Measurements from ENCODE around the gene ADGRD1.
"Not testable (repeated sequence)": the region's sequence is repeated elsewhere in the genome, so short reads cannot be mapped to it uniquely, and the experiment has no call there.

The ADGRD1 gene

DNA sequence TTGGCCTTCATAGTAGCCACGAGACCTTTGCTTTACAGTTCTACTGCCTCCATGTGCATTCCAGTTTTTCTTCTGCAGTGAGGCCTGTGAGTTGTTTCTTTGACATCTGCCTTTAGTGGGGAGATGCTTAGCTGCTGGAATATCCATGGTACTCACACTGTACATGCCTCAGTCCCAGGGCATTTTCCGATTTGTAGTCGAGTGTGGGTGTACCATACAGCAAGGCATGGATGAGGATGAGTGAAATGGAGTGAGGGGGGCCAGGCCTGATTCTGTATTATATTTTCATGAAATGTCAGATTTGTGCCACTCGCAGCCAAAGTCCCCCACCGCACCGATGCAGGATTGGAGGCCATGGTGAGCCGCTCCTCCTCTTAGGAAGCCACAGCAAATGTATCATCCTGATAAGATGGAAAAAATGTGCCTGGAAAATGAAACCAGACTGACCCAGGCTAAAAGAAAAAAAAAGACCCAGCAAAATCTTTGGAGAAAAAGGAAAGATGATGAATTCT lies 173.0 kb downstream of the ADGRD1 start:
- DNase-seq = no peak

DNA sequence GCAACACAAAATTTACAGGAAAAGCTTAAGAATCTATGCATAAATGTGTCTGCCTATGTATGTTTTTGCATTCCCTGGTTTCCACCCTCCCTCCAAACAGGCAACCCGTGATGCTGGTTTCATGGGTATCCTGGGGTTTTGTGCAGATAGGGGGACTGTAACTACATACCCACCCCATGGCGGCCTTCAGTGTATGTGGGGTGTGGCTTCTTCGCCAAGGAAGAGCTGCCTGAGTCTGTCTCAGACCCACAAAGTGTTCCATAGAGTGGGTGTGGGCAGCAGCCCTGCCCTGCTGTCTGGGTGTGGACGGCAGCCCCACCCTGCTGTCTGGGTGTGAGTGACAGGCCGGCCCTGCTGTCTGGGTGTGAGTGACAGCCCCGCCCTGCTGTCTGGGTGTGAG lies 174.8 kb downstream of the ADGRD1 start:
- DNase-seq = no peak

DNA sequence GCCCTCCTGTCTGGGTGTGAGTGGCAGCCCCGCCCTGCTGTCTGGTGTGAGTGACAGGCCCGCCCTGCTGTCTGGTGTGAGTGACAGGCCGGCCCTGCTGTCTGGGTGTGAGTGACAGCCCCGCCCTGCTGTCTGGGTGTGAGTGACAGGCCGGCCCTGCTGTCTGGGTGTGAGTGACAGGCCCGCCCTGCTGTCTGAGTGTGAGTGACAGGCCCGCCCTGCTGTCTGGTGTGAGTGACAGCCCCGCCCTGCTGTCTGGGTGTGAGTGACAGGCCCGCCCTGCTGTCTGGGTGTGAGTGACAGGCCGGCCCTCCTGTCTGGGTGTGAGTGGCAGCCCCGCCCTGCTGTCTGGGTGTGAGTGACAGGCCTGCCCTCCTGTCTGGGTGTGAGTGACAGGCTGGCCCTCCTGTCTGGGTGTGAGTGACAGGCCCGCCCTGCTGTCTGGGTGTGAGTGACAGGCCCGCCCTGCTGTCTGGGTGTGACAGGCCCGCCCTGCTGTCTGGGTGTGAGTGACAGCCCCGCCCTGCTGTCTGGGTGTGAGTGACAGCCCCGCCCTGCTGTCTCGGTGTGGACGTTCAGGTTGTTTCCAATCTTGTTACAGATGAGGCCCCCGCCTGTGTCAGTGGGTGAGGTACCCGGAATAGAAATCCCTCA lies 175.4 kb downstream of the ADGRD1 start:
- not testable (repeated sequence) for DNase-seq

DNA sequence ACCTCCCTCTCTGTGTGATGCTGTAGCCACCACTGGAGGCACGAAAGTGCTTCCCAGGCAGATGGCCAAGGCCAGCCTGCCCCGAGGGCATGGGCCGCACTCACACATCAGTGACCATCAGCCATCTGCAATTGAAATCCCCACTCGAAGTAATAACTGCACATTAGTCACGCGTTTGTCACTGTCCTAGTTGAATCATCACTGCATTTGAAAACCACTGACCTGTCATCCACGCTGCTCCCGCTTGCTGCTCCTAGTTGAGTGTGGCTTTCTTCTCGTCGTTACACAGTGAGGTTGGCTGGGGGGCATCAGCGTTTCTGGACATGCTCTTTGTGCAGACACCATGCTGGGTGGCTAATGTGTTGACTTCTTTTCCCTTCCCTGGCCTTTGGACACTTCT lies 176.1 kb downstream of the ADGRD1 start:
- no peak for DNase-seq

DNA sequence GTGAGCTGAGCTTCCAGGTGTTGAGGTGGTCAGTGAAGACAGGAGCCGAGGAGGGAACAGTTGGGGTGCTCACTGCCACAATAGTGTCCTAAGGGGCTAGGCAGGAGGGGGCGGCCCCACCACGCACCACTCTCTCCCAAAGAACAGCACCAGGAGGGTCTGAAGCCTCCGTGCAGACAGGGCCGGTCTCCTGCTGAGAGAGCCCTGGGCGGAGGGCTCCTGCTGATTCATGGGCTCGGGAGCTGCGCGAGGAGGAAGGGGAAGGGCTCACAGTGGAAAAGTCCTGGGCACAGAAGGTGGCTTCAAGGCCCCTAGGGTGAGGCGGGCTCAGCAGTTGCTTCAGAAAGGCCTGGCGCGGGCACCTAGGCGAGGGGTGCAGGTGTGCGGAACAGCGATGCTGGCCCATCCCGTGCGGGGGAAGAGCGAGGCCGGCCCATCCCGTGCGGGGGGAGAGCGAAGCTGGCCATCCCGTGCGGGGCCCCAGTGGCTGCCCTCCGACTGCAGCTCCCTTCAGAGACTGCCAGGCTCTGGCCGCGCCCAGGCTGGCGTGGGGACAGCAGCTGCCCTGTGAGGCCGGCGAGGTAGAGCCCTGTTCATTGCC lies 176.7 kb downstream of the ADGRD1 start:
- no peak for DNase-seq

DNA sequence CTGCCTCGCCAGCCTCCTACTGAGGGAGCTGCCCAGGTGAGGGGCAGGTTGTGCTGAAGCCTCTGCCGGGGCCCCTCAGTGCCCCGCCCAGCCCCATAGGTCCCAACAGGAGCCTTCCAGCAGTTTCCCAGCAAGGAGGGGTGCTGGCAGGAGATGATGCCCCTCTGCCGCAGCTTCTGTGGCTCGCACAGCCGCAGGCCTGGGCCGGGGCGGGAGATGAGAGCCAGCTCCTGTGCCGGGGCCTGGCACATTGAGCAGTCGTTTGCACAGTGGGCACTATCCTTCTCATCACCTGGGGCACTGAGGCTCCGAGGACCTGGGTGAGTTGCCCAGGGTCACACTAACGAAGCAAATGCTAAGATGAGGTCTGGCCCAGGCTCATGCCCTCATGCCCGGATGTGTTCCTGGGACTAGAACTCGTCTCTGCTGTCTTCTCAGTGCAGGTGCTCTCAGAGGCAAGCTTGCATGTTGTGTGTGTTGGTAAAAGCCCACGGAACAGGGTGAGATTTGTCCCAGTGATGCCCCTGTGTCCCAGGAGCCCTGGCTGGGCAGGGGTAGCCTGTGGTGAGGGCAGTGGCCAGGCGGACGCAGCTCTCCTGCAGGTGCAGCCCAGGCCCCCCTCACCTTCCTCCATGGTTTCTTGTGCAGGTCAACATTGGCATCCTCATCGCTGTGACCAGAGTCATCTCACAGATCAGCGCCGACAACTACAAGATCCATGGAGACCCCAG lies 177.5 kb downstream of the ADGRD1 start:
- DNase-seq = no peak

DNA sequence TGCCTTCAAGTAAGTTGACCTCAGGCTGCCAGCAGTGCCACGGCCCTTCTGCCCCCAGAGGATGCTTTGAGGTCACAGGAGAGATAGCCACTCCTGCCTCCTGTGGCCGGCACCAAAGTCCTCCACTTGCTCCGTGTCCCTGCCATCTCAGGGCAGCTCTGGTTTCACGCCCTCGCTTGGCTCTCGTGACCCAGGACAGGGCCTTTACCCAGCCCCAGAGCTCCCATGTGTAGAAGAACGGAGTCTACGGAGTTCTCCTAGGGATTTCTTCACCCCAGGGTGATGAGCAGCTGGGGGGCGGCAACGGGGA lies 178.1 kb downstream of the ADGRD1 start:
- no peak for DNase-seq

DNA sequence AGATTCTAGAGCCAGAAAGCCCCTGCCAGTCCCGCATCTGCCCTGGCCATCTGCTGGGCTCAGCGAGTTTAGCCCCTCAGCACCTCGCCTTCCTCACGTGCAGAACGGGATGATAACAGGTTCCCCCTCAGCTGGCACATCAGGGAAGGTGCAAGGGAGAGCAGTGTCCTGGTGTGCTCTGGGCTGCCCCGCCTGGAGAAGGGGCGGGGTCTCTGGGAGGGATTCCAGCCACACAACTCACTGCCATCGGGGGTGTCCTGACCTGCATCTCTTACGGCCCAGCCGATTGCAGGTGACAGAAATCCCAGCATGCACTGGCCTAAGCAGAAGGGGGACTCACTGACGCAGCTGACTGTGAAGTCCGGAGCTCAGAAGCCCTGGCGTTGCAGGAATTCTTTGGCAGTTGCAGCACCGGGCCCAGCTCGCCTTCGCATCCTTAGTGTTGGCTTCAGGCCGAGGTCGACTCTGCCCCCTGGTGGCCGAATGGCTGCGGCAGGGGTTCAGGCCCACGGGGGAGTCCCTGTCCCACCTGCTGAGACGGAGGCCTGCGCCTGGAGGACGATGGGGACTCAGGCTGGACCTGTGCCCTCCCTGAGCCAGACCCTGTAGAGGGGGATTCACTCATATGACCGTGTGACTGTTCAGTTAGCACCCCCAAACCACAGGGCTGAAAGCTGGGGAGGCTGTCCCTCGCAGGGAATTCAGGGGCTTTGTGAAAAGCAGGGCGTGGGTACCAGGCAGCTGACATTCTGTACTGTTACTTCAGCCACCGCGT lies 178.6 kb downstream of the ADGRD1 start:
- DNase-seq = peak; percentile 48 to 88

DNA sequence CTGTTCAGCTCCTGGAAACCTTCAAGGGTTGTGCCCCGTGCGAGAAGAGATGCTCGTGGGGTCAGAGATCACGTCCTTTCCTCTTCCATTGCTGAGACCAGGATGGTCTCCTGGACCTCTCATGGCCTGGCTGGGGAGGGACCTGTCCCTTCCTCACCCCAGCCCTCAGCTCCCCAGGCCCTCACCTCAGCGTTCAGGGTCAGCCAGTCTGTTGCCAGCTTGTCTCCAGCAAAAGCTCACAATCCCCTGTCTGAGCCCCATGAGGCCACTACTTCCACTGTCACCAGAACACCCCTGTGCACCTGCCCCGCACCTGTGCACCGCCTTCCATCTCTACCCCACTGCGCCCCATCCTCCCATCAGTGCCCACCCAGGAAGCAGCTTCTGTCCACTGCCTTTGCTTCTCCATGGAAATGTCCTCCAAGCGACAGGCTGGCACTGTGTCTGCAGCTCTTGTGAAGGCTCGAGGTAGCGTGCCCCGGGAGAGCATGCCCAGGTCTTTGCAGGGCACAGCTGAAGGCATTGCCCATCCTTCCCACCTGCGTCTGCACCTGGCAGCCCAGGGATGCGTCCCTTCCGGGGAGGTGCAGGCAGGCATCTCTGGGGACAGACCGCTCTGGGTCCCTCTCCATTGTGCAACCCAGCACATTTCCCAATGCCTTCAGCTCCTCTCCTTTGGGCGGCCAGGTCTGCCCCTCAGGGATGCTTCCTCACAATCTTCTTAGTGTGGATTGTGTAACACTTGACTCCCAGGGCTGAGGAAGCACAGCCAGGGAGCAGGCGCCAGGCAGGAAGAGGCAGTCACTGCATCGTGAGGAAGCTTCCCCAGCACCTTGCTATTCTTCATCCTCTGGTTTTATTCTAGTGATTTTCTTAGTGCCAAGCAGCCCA lies 179.6 kb downstream of the ADGRD1 start:
- DNase-seq = no peak

DNA sequence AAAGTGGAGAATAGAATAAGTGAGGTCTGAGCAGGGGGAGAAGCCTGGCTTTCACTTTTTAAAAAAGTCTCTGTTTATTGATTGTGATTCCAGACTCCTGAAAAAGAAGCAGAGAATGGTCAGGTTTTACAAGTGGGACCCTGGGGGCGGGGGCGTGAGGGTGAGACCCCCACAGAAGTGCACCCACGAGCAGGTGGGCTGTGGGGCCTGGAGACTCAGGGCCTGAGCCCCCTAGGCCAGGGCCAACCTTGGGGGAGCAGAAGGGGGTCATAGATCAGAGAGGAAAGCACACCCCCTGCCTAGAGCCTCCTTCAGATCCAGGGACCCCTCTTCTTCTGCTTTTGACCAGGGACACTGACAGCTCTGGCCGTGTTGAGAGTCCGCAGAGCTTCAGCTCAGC lies 180.3 kb downstream of the ADGRD1 start:
- DNase-seq = no peak

DNA sequence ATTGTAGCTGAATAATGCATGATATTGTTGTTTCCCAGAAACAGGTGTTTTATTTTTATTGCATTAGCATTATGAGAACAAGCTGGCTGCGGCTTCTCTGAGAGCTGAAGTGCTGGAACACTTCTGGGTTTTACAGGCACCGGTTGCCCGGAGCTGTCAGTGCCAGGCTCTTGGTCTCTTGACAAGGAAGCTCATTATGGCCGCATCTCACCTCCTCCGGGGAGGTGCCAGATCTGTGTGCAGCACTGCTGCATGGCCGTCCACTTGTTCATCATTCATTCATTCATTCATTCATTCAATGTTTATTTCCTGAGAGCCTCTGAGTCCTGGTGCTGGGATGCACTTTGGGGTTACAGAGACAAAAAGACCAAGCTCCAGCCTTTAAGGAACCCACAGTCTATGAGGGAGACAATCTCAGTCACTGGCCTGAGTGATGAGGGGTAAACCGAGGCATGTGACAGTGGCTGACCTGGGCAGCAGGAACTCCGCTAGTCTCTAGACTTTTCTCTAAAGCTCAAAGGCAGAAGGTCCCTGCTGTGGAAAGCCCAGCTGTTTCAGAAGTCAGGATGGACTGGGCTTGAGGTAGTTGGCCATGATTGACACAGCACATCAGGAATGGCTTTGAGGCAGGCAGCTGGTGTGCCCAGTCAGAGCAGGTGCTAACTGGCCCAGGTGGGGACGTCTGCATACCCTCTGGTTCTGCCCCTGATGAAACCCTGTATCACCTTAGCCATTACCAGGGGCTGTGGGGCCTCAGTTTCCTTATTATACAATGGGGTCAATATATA lies 181.0 kb downstream of the ADGRD1 start:
- no peak for DNase-seq

DNA sequence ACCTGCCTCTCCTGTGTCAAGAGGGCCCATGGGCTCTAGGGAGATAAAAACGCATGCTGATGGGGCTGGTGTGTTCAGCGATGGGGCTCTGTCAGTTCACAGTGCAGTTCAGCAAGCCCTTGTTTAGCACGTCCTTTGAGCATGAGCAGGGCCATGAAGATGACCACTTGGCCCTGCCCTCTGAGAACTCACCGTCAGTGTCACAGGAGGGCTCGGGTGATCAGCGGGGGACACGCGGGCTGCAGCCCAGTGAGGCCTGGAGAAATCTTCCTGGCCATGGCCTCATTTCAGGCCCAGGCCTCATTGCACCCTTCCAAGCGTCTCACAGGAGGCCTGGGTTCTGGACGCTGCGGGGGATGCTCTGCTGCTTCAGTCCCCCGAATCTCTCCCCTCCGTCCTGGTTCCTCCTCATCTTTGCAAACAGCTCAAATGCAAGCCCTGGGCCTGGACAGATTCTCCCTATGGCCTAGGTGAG lies 181.6 kb downstream of the ADGRD1 start:
- DNase-seq = no peak

DNA sequence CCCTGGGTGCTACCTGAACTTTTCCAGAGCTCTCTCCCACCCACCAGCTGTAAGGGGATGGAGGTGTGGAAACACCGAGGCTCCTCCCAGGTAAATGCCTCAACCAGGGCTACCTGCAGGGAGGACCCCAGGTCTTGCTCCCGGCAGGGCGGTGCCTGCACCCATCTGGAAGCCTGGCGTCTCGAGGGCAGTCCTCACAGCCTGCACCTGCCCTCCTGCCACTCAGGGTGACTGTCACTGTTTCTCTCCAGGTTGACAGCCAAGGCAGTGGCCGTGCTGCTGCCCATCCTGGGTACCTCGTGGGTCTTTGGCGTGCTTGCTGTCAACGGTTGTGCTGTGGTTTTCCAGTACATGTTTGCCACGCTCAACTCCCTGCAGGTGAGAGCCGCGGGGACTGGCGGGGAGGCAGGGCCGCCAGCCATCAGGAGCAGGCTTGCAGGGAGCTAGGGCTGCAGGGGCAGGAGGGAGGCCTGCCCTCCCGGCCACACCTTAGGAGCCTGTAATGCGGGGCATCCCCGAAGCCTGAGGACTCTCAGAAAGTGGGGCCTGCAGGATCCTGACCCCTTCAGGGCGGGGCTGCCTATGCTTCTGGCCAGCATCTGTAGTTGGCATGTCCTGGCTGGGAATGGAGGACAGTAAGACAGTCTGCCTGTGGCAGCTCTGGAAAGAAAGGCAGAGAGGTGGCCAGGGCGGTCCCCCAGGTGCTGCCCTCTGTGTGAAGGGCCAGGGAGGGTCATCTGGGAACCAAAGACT lies 182.3 kb downstream of the ADGRD1 start:
- DNase-seq = no peak

DNA sequence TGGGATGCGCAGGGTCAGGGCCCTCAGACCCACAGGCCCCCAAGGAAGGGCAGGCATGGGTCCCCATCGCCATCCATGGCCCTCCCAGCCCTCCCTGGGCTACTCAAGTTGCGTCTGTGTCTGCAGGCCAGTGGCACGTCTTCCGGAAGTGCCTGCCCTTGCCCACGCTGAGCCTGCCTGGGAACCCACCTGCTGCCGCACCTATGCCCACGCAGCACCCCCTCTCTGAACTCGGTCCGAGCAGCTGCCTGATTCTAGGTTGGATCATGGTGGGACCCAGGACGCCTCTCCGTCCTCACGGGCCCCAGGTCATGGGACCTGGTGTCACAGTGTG lies 182.8 kb downstream of the ADGRD1 start:
- no peak for DNase-seq

DNA sequence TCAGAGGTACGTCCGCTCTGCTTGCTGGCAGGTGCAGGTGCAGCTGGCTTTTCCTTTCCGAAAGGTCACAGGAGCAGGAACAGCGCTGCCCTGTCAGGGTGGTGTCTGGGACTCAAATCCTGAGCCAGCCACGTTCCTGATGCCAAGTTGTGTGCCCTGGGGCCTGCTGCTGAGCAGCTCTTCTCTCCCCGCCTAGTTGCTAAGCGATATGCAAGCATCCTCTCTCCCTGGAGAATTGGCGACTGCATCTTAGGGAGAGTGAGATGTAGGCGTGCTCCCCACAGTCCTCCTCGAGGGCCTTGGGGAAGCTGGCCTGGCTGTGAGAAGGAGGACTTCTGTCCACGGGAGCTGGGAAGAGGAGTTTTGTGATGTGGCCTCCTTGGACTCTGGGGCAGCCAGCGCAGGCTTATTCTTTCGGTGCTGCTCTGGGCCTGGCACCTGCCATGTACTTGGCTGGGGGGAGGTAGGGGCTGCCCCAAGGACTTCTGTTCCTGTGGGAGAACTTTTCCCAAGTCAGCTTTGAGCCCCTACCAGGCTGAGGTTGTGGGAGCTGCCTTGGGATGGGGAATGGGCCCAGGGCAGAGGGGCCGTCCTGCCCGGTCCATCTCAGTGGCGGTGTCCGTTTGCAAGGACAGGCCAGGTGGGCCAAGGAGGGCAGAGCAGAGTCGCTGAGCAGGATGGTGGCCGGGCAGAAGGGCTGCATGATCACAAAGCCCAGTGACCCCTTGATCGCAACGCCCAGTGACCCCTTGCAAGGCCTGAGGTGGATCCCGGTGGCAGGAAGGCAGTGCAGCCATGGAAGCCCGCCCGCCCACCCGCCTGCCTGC lies 183.5 kb downstream of the ADGRD1 start:
- peak; percentile 12 to 43 for DNase-seq

DNA sequence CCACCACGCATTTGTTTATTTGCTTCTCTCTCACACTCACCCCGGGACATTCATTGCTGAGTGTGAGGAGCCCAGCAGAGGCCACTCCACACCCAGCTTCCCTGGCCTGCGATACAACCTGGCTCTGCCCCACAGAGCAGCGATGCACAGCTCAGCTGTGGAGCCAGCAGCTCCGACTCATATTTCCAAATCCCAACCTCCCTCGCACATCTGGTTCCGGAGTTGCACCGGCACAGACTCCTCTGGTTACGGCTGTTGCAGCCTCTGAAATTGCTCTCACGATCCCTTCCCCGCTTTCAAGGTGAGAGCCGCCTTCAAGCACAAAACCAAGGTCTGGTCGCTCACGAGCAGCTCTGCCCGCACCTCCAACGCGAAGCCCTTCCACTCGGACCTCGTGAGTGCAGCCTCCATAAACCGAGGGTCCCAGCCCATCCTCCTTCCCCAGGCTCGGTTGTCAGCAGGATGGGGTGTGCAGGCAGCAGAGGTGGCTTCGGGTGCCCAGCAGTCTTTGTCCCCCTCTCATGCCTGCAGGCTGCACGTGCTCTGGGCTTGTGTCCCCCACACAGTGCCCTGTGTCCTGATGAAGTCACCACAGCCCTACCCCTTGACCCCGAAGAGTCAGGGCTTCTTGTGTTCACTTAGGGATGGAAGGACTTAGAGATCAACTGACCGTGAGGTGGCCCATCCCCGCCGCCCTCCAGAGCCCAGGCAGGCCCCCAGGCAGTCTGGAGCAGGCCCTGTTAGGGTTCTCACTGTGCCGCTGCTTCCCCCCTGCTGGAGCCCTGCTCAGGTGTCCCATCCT lies 184.3 kb downstream of the ADGRD1 start:
- peak; percentile 33 to 79 for DNase-seq

DNA sequence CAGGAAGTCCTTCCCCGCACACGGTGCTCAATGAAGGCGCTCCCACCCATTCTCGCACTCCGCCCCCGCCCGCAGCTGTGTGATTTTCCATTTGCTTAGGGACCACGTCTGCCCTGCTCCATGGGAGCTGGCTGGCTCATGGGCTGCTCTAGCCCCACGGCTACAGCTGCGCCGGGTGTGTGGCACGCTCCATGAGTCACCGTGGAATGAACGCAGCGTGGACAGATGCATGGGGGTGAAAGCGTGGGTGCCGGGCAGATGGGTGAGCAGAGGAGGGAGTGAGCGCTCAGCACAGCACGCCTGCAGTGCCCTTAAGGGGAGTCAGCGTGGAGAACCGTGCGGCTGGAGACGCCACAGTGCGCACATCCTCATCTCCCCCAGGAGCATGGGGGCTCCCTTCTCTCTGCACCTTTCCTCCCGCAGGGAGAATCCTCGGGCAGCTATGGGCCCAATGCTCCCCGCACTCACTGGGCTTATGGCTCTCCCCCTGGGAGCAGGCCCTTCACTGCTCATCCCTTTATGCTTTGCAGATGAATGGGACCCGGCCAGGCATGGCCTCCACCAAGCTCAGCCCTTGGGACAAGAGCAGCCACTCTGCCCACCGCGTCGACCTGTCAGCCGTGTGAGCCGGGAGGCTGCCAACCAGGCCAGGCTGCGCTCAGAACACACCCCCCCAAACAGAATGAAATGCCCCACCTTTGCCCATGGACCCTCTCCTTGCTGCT lies 185.1 kb downstream of the ADGRD1 start:
- no peak for DNase-seq

DNA sequence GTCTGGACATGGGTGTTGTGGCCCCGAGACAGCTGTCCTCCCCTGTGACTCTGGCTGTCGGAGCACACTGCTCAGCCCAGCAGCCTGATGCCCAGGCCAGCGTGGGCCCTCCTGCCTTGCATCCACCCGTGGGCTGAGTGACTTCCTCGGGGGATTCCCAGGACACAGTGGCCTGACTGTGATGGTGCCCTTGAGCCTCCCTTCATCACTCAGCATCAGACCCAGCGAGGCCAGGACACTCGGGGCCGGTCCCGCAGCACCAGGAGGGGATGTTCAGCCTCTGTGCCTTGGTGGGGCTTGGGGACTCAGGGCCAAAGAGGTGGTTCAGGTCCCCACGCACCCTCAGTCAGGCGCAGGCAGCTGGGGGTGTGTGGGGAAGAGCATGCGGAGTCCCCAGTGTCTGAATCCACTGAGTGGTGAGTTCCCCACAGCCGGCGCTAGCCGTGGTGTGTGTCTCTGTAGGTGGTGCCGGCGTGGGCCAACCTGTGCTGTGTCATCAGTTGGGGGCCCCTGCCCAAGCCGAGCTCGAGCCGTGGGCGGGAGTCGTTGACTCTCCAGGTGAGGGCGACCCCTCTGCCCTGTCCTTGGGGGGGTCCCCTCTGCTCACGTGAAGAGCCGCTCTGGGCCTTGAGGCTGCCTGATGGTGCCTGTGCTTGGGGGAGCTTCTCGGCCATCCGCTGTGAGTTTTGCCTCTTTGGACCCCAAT lies 185.8 kb downstream of the ADGRD1 start:
- no peak for DNase-seq
